ENCODE measurements around the gene ZBTB9.

DNA sequence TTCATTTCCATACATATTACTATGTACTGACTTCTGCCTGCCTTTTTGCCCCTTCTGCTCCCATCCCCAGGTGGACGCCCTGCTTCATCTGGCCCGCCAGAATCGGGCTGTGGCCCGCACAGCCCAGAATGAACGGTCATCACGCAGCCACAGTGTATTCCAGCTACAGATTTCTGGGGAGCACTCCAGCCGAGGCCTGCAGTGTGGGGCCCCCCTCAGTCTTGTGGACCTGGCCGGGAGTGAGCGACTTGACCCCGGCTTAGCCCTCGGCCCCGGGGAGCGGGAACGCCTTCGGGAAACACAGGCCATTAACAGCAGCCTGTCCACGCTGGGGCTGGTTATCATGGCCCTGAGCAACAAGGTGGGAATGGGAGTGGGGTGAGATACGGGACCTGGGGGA is 48.2 kb upstream of the ZBTB9 start:
- TF ChIP-seq, protein P1, sequence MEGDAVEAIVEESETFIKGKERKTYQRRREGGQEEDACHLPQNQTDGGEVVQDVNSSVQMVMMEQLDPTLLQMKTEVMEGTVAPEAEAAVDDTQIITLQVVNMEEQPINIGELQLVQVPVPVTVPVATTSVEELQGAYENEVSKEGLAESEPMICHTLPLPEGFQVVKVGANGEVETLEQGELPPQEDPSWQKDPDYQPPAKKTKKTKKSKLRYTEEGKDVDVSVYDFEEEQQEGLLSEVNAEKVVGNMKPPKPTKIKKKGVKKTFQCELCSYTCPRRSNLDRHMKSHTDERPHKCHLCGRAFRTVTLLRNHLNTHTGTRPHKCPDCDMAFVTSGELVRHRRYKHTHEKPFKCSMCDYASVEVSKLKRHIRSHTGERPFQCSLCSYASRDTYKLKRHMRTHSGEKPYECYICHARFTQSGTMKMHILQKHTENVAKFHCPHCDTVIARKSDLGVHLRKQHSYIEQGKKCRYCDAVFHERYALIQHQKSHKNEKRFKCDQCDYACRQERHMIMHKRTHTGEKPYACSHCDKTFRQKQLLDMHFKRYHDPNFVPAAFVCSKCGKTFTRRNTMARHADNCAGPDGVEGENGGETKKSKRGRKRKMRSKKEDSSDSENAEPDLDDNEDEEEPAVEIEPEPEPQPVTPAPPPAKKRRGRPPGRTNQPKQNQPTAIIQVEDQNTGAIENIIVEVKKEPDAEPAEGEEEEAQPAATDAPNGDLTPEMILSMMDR (IDR thresholded peaks at IDR 0.05): no peak
- no peak for TF ChIP-seq POLR2AphosphoS5 (IDR thresholded peaks at IDR 0.05)
- TF ChIP-seq EP300 (IDR thresholded peaks at IDR 0.05): no peak
- TF ChIP-seq POLR2A (IDR thresholded peaks at IDR 0.05): no peak

Measured in suprapubic skin (tissue), 4 donors.